Gastrocnemius medialis (tissue), 4 donors: ENCODE results near the gene CEP70. TPM values are rescaled to one million over a fixed set of nuclear protein-coding genes. Genes with fewer than 3 reads are reported as not detected.

Experiments
- ATAC-seq, 2 donors: fragments of 150-250 bp; one replicate each; pipeline ENCODE4 v1.9.1; 2016
- DNase-seq, 2 donors: peaks; one replicate each; pipeline ENCODE4 v3.0.0-alpha.2; 2019
- H3K27ac ChIP-seq, 4 donors: fragments of 200-600 bp; sonication (generic); 1 replicate in 1 of 4; 2 replicates in 3 of 4; pipeline ENCODE4 v1.5.1; 2016 to 2018; ENCODE audit warnings: mild to moderate bottlenecking in 2 of 4, moderate library complexity in 1 of 4
- H3K27me3 ChIP-seq, 3 donors: fragments of 200-600 bp; sonication (generic) in 2 of 3; 1 replicate in 1 of 3; 2 replicates in 2 of 3; pipeline versions ENCODE4 v1.5.1 to v1.6.0; 2016 to 2019; ENCODE audit warnings: mild to moderate bottlenecking in 1 of 3, moderate library complexity in 1 of 3
- H3K36me3 ChIP-seq, 2 donors: fragments of 200-600 bp; sonication (generic) in 1 of 2; one replicate each; pipeline ENCODE4 v1.5.1; 2017 to 2018
- H3K4me1 ChIP-seq, 2 donors: fragments of 200-600 bp; sonication (generic) in 1 of 2; one replicate each; pipeline ENCODE4 v1.5.1; 2016 to 2017; ENCODE audit warnings: mild to moderate bottlenecking in 2 of 2
- H3K4me3 ChIP-seq, 4 donors: fragments of 200-600 bp; sonication (generic) in 3 of 4; 1 replicate in 1 of 4; 2 replicates in 3 of 4; pipeline ENCODE4 v1.5.1; 2016 to 2019; ENCODE audit warnings: mild to moderate bottlenecking in 2 of 4
- H3K9me3 ChIP-seq, 3 donors: fragments of 200-600 bp; sonication (generic) in 2 of 3; 1 replicate in 1 of 3; 2 replicates in 2 of 3; pipeline ENCODE4 v1.5.1; 2016 to 2019
- POLR2A ChIP-seq, 2 donors: fragments of 450-650 bp; IDR thresholded peaks; one replicate each; pipeline ENCODE4 v1.6.1; 2017; ENCODE audit warnings: antibody characterized with exemption in 2 of 2, mild to moderate bottlenecking in 2 of 2, moderate library complexity in 2 of 2
- in situ Hi-C, 4 donors: fragments of 200-750 bp; cut with MboI; loops; one replicate each; pipeline versions ENCODE4 v1.15.0 to v1.8.0; 2017; ENCODE audit warnings: low sequenced_read_pairs in 4 of 4
- intact Hi-C: fragments of 100-400 bp; cut with DNase I; formaldehyde crosslinking; loops from one replicate; pipeline ENCODE4 v1.15.1; 2023; ENCODE audit warnings: low total_unique reads
- total RNA-seq, 4 donors: library from RNA; depleted of rRNA; stranded (reverse); fragments of >200 nt; gene quantifications; one replicate each; pipeline versions ENCODE4 v1.1.0 to v1.2.3, GENCODE V29; 2016
- TF ChIP-seq, protein P1 (sequence below), 5 experiments: fragments of 450-650 bp in 3 of 5; fragments of 200-600 bp in 2 of 5; sonication (generic) in 2 of 5; IDR thresholded peaks in 4 of 5; conservative IDR thresholded peaks in 1 of 5; 1 replicate in 4 of 5; 2 replicates in 1 of 5; pipeline ENCODE4 v1.5.1; 2016 to 2019; ENCODE audit warnings: antibody characterized with exemption in 5 of 5, mild to moderate bottlenecking in 3 of 5, moderate library complexity in 3 of 5

CEP70 gene
- total RNA-seq, 4 donors from 2014 or later: 9.8 to 17.4 (median 12.3) TPM

DNA sequence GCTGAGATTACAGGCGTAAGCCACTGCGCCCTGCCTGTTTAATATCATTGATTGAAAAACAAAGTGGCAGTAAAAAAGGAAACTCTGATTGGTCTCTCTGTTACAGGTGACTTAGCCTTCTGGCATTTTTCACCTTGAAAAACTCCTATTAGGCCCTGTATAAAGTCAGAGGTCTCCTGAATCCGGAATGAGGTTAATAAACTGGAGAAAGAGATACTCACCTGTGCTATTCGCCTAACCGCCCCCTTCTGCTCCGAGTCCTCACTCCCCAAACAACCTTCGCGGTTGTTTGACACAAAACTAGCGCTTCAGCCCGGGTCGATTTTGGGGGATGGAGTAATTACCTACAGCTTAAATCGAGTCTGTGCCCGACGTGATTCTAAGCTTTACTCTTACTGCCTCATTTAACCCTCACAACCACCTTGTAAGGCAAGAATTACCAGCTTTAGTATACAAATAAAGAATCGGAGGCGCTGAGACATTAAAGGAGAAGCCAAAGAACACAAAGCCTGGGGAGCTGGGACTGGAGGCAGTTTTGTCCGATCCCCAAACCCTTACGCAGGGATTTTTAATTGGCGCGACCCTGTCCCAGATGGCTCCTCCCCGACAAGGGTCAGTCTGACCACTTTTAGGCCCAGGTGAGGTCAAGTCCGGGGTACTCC is 441 bp downstream of the CEP70 start:
- peak overlapping the region; percentile 63 to 86 (median 80) for H3K4me3 ChIP-seq

DNA sequence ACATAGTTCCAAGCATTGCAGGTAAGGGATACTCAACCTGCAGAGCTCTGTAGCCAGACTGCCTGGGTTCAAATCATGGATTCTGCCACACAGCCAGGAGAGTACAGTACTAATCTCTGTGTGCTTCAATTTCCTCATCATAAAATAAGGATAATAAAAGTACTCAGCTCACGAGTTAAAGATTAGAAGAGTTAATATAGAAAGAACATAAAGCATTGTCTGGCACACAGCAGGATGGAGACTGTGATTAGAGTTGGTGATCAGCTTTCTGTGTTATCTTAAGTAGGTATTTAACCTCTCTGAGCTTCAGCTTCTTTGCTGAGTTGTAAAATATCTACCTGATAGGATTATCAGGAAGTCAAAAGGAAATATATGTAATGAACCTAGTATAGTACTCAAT is 2.7 kb downstream of the CEP70 start:
- no peaks in the 10 kb centered on the region for H3K27me3 ChIP-seq
- TF ChIP-seq, protein P1, sequence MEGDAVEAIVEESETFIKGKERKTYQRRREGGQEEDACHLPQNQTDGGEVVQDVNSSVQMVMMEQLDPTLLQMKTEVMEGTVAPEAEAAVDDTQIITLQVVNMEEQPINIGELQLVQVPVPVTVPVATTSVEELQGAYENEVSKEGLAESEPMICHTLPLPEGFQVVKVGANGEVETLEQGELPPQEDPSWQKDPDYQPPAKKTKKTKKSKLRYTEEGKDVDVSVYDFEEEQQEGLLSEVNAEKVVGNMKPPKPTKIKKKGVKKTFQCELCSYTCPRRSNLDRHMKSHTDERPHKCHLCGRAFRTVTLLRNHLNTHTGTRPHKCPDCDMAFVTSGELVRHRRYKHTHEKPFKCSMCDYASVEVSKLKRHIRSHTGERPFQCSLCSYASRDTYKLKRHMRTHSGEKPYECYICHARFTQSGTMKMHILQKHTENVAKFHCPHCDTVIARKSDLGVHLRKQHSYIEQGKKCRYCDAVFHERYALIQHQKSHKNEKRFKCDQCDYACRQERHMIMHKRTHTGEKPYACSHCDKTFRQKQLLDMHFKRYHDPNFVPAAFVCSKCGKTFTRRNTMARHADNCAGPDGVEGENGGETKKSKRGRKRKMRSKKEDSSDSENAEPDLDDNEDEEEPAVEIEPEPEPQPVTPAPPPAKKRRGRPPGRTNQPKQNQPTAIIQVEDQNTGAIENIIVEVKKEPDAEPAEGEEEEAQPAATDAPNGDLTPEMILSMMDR (IDR thresholded peaks at IDR 0.05 in 4 of 5, conservative IDR thresholded peaks at IDR 0.05 in 1 of 5): no peak
- TF ChIP-seq POLR2A (IDR thresholded peaks at IDR 0.05): no peak
- DNase-seq (no peak), ATAC-seq (no peak)
- H3K36me3 ChIP-seq: no peaks in the 10 kb centered on the region
- intact Hi-C loops (loop anchor here (5.0 to 10.0 kb wide), 4 partner anchors 259 to 1086 kb away; partner anchors contain the start of genes ARMC8 and NMNAT3), in situ Hi-C loops (loop anchor here in 1 of 4 donors (10.0 kb wide), 1 partner anchor 333 kb away; no protein-coding TSS in a partner anchor)
- H3K27ac ChIP-seq: no peak overlapping the region
- H3K9me3 ChIP-seq: no peaks in the 10 kb centered on the region
- H3K4me3 ChIP-seq: no peak overlapping the region
- peaks cover 0 to 9% of the 10 kb centered on the region in 2 donors for H3K4me1 ChIP-seq

More for the DNA sequence above, 441 bp downstream of the CEP70 start:
- peak in 1 of 2 donors; percentile 32 for ATAC-seq
- Histone ChIP-seq H3K4me1 (peaks cover 0 to 9% of the 10 kb centered on the region in 2 donors), H3K27me3 (no peaks in the 10 kb centered on the region), H3K27ac (peak overlapping the region; percentile 87 to 95 (median 92)), H3K9me3 (no peaks in the 10 kb centered on the region), H3K36me3 (no peaks in the 10 kb centered on the region)
- intact Hi-C loops: loop anchor here (1.0 to 10.0 kb wide), 7 partner anchors 16 to 1084 kb away; partner anchors contain the start of genes ARMC8, NMNAT3 and PIK3CB
- TF ChIP-seq POLR2A (IDR thresholded peaks at IDR 0.05): no peak
- TF ChIP-seq, protein P1 (IDR thresholded peaks at IDR 0.05 in 4 of 5, conservative IDR thresholded peaks at IDR 0.05 in 1 of 5): no peak
- DNase-seq: no peak
- in situ Hi-C loops: loop anchor here in 1 of 4 donors (10.0 kb wide), 1 partner anchor 331 kb away; no protein-coding TSS in a partner anchor

DNA sequence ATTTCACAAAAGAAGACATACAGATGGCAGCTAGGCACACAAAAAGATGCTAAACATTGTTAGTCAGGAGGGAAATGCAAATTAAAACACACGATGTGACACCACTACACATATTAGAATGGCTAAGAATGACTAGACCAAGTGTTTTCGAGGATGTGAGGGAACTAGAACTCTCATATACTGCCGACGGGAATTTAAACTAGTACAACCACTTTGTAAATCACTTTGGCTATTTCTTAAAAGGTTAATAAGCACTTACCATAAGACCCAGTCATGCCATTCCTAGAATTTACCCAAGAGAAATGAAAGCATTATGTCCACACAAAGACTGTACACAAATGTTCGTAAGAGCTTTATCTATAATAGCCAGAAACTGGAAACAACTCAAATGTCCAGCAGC is 5.6 kb downstream of the CEP70 start:
- no peaks in the 10 kb centered on the region for H3K9me3 ChIP-seq
- intact Hi-C loops: no loop called here
- no peaks in the 10 kb centered on the region for H3K27me3 ChIP-seq
- DNase-seq: no peak
- TF ChIP-seq POLR2A (IDR thresholded peaks at IDR 0.05): no peak
- TF ChIP-seq, protein P1 (IDR thresholded peaks at IDR 0.05 in 4 of 5, conservative IDR thresholded peaks at IDR 0.05 in 1 of 5): no peak
- no peak overlapping the region for H3K27ac ChIP-seq
- no peaks in the 10 kb centered on the region for H3K36me3 ChIP-seq
- ATAC-seq: no peak
- H3K4me1 ChIP-seq: peaks cover 0 to 4% of the 10 kb centered on the region in 2 donors
- no peak overlapping the region for H3K4me3 ChIP-seq
- in situ Hi-C loops: no loop called here

DNA sequence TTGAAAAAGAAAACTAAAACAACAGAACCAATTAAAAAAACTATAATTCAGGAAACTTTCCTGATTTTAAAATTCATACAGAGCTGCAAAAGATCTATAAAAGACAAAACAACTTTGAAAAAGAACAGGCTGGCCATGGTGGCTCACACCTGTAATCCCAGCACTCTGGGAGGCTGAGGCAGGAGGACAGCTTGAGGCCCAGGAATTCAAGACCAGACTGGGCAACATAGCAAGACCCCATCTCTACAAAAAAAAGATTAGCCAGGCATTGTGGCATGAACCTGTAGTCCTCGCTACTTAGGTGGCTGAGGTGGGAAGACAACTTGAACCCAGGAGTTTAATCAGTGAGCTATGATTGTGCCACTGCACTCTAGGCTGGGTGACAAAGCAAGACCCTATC is 6.7 kb downstream of the CEP70 start:
- no peak overlapping the region for H3K27ac ChIP-seq
- intact Hi-C loops (no loop called here), in situ Hi-C loops (no loop called here)
- no peak for DNase-seq
- H3K4me1 ChIP-seq: no peaks in the 10 kb centered on the region
- no peak overlapping the region for H3K4me3 ChIP-seq
- no peaks in the 10 kb centered on the region for H3K36me3 ChIP-seq
- TF ChIP-seq, protein P1 (IDR thresholded peaks at IDR 0.05 in 4 of 5, conservative IDR thresholded peaks at IDR 0.05 in 1 of 5): no peak
- no peak for TF ChIP-seq POLR2A (IDR thresholded peaks at IDR 0.05)
- no peaks in the 10 kb centered on the region for H3K27me3 ChIP-seq
- ATAC-seq: no peak
- H3K9me3 ChIP-seq: no peaks in the 10 kb centered on the region
